ENCODE measurements around the gene BRICD5.
"Not testable (repeated sequence)": the region's sequence is repeated elsewhere in the genome, so short reads cannot be mapped to it uniquely, and the experiment has no call there.

BRICD5 gene

GRCh38 chr16:2210386-2211365 is at the start of gene BRICD5:
BRICD5 (minus strand) TSS chr16:2210863; CDS start chr16:2210833, 30 bp downstream.
- DNase-seq, result no peak

GRCh38 chr16:2260250-2260649 is 49.6 kb upstream of the BRICD5 start:
- no peak for DNase-seq

GRCh38 chr16:2258530-2258929 is 47.9 kb upstream of the BRICD5 start:
- DNase-seq, result not testable (repeated sequence)

GRCh38 chr16:2257726-2258125 is 47.1 kb upstream of the BRICD5 start:
- no peak for DNase-seq

GRCh38 chr16:2256531-2257140 is 46.0 kb upstream of the BRICD5 start:
- DNase-seq, result no peak

- no peak for DNase-seq
Measured at GRCh38 chr16:2253293-2253692, 42.6 kb upstream of the BRICD5 start.

- no peak for DNase-seq
Measured at GRCh38 chr16:2252806-2253148, 42.1 kb upstream of the BRICD5 start.

GRCh38 chr16:2251296-2252111 is 40.8 kb upstream of the BRICD5 start, which contains the start of gene ECI1:
ECI1 (minus strand) TSS chr16:2251587; CDS start chr16:2251566, 21 bp downstream.
- DNase-seq, result peak; percentile 98

- peak; percentile 62 for DNase-seq
Measured at GRCh38 chr16:2250652-2251295, 40.1 kb upstream of the BRICD5 start.

GRCh38 chr16:2246301-2246885 is 35.7 kb upstream of the BRICD5 start:
- no peak for DNase-seq

GRCh38 chr16:2244926-2245795 is 34.5 kb upstream of the BRICD5 start:
- DNase-seq, result no peak

GRCh38 chr16:2244301-2244700 is 33.6 kb upstream of the BRICD5 start:
- DNase-seq, result no peak

- DNase-seq, result no peak
Measured at GRCh38 chr16:2243781-2244180, 33.1 kb upstream of the BRICD5 start.

- DNase-seq, result peak; percentile 31
Measured at GRCh38 chr16:2243031-2243528, 32.4 kb upstream of the BRICD5 start.

- no peak for DNase-seq
Measured at GRCh38 chr16:2242598-2242997, 31.9 kb upstream of the BRICD5 start.

- DNase-seq, result not testable (repeated sequence)
Measured at GRCh38 chr16:2240331-2240730, 29.7 kb upstream of the BRICD5 start.

- no peak for DNase-seq
Measured at GRCh38 chr16:2238838-2239675, 28.4 kb upstream of the BRICD5 start.

- DNase-seq, result peak; percentile 25
Measured at GRCh38 chr16:2238150-2238837, 27.6 kb upstream of the BRICD5 start.

- DNase-seq, result peak; percentile 42
Measured at GRCh38 chr16:2237493-2238149, 27.0 kb upstream of the BRICD5 start.
